Activated CD8-positive, alpha-beta memory T cell treated with anti-CD3 and anti-CD28 coated beads, Interleukin-2, amount 50 U/mL, for 1 hour (primary cell): ENCODE results near the gene ENAH.

Experiments used
- DNase-seq: peaks from one replicate; pipeline ENCODE4 v3.0.0-alpha.2; 2020; ENCODE audit errors: extremely low read depth

The ENAH gene

GRCh38 chr1:225453797-225454648 lies 198.9 kb downstream of the ENAH start:
- no peak for DNase-seq

DNA sequence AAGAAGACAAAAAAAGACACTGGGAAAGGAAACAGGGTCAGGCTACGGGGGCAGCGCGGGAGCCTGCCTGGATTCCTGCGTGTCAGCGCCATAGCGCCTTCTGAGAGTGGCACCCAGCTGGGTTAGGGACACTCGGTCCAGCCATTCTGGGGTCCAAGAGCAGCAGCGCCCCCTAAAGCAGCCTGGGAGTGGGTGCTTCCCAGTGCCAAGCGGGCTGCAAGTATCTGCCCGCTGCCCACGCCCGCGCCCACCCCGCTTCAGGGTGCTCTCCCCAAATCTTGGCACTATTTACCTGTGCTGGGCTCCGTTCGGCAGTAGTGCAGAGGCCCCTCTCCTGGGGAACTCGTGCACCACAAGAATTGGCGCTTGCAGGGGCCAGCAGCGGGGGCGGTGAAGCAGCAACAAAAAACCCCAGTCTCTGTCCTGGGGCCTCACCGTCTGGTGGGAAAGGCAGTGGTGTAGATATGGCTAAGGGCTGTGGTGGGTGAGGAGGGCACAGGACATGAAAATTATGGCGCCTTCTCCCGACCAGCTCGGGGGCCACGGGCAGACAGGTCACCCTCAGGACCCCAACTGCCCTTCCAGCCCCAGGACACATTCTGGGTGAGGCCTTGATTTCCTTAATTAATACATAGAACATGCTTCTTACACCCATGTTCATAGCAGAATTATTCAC lies 200.9 kb downstream of the ENAH start:
- DNase-seq = no peak

DNA sequence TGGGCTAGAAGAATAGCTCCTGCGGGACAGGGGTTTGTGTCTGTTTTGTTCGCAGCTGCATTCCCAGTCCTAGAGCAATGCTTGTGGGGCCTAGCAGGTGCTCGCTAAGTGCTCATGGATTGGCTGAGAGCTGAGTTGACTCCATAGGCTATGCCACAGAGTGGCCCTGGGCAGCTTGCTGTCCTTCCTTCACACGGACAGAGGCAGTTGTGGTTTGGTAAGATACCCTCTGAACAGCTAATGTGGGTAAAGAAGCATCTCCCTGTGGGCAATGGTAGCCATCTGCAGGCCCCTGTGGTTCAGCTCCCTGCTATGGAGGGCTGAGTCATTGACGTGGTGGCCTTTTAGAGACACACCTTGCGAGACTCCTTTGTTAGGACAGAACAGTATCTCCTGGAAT lies 201.6 kb downstream of the ENAH start:
- DNase-seq = no peak

DNA sequence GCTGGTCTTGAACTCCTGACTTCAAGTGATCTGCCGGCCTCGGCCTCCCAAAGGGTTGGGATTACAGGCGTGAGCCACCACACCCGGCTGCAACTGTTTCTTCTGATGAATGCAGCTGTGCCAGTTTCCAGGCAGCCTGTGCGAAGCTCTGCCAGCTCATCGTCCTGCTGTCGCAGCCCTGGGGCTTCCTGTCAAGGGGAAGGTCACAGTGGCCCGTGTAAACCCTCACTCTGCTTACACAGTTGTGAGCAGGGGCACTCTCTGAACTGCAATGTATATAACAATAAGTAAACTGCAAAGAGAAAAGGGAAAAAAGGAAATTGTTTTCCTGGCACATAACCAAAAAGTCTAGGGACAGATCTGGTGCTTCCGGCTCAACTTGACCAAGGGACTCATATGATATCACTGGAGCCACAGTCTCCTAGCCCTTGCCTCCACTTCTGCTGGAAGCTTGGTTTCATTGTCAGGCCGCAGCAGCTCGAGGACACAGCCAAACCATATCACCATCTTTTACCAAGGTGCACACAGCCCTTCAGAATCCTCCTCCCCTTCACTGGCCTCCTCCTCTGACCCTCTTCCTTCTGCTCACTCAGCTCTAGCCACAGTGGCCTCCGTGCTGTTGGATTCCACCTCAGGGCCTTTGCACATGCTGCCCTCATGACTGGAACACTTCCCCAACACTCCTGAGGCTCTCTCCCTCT lies 202.3 kb downstream of the ENAH start:
- no peak for DNase-seq

DNA sequence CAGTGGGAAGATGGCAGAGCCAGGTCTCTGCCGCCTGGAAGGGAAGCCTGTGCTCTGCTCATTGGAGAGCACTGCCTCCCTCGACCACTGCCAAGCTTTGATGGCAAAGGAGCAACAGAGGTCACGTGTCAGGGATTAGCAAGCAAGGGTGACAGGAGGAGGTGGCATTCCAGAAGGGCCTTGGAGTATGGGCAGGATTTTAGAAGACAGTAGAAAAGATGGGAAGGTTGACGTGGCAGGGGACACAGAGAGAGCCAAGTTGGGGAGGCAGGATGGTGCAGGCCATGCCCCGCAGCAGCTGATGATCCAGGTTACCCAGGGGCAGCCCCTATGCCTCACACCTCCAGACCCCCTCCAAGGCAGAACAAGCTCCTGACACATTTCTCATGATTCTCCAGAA lies 203.1 kb downstream of the ENAH start:
- DNase-seq = no peak

DNA sequence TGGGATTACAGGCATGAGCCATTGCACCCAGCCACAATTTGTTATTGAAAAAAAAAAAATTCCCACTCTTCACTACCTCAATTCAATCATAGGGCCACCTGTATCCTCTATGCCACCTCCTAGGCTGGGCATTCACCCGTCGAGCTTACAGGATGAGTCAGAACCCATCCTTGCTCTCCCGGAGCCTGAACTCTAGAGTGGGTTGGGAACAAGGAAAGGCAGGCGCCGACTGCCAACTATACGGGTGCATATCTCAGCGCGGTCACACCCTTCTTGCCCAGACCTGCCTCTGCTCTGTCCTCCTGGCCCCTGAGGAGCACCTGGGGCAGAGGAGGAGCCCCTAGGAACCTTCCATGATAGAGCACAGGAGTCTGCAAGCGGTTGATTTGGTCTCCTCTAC lies 203.7 kb downstream of the ENAH start:
- DNase-seq = no peak

DNA sequence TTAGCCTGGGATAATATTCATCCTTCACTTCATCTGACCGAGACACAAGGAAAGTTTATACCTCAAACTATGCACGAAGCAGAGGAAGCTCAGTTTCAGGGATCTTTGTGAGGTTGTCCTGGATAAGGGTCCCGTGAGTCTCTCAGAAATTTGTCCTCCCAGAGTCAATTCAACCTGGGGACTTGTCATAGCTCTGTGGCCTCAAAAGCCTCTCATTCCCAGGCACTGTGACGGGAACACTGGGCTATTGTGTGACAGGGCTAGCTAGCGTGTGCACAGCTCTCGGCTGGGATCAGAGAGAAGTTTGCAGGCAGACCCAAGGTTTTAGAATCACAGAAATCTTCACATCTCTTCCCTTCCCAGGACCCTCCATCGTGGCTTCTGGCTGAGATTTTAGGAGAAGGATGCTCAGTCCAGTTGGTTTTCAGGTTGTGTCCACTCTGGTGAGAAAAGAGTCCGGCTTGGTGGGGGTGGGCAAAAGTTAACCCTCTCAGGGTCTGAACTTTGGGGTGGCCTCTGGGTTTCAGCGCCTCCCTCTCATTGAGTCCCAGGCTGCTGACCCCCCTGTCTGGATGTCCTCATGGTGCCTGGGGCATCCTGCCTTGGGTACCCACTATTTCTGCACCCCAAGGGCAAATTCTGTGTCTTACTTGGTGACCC lies 204.6 kb downstream of the ENAH start:
- DNase-seq = no peak

DNA sequence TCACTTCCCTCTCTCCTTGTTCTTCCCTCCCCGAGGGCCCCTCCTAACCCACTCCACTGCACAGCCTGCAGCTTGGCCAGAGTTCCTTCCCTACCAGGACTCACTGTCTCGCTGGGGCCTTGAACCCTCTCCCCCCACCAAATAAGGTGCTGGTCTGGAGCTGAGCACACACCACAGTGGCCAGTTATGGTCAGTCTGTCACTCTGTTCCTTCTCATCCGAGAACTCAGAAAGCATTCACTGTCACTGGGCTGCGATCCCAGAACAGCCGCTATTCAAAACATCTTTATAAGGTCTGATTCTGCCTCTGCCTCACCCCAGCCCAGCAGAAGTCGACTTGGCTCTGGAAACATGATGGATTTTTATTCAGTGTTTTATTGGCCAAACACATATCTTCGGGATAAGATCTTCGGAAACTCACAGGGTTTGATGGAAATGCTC lies 205.3 kb downstream of the ENAH start:
- no peak for DNase-seq

GRCh38 chr1:225446981-225447615 lies 205.8 kb downstream of the ENAH start:
- no peak for DNase-seq

DNA sequence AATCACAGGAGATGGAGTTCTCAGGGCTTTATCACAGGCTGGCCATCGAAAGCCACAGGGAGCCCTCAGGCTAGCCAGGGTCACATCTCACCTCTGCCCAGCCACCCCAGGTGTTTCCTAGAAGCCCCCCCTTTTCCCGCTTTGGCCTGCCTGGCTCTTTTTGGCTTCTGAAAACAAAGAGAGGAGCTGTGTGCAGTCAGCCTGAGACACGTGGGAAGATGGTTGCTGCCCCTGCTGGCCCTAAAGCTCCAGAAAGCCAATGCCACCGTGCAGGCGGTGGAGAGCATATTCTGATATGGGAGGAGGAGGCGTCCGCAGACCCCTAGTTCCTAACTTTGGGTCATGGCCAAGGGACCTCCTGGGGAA lies 206.3 kb downstream of the ENAH start:
- DNase-seq = no peak

DNA sequence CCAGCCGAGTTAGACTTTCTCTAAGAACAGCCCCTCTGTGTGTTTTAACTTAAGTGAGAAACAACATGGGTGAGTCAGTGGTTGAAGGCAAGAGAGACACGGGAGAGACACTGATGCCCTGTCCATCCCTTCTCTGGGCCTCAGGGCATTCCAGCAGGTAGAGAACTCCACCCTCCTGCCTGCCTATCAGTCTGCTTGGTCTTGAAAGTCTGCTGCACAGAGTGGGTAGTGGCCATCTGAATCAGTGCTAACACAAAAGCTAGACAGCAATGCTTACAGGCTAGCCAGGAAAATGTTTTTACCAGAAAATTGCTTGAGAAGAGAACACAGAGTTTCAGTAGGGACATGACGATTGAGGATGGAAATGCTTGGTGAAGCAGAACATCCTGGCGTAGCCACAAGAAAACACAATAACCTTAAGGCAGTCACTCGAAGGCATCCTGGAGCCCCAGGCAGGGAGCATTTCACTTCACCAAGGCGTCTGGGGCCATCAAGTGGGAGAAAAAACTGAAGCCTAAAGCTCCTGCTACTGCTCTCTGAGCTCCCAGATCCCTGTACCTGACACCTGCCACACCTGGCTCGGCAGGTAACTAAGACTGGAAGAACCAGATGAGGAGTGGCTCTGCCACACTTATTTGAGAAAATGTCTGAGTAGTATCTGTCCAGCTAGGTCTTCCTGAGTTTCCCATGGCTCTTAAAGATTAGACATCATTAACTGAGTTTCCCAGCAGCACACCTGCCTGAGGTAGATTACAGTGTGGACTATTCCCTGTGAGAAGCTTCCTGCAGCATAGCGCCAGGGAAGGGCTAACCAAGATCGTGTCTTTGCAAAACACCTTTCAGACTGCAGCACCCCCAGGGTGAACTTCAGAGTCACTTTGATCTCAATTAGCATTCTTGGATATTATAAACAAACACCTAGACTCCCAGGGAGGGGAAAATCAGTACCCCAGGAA lies 207.0 kb downstream of the ENAH start:
- DNase-seq = no peak

- DNase-seq = no peak
These were observed 210.8 kb downstream of the ENAH start for GRCh38 chr1:225442123-225442505.

- DNase-seq = no peak
These were observed 211.4 kb downstream of the ENAH start for GRCh38 chr1:225441314-225442122.

DNA sequence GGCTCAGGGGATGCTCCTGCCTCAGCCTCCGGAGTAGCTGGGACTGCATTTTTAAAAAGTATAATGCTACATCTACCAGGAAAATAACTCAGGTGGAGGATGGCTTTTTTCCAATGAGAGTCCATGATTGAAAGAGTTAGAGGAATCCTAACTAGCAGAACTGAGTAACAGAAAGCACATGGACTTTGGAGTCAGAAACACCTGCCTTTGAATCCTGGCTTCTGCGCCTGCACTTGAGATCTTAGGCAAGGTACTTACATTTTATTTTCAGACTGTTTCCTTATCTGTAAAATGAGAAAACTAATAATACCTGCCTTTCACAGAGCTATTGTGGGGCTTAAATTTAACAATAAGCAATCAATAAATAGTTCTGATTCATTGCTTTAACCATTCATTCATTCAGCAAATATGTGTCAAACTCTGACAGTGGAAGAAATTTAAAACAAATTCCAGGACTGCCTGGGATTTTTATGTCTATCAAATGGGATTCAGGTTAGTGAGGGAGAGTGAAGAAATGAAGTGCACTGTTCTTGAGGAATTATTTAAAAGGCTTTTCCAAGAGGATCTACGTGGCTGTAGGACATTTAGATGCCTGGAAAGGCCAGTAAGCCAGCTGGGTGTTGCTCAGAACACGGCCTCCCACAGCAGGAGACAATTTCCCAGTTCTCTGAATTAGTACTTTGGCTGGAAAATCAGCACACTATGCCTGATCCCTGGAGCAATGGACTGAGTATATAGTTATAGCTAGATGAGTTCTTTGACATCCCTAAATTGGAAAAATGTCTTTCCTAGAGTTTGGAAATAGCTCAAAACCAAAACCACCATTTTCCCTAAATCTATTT lies 212.3 kb downstream of the ENAH start:
- DNase-seq = no peak

DNA sequence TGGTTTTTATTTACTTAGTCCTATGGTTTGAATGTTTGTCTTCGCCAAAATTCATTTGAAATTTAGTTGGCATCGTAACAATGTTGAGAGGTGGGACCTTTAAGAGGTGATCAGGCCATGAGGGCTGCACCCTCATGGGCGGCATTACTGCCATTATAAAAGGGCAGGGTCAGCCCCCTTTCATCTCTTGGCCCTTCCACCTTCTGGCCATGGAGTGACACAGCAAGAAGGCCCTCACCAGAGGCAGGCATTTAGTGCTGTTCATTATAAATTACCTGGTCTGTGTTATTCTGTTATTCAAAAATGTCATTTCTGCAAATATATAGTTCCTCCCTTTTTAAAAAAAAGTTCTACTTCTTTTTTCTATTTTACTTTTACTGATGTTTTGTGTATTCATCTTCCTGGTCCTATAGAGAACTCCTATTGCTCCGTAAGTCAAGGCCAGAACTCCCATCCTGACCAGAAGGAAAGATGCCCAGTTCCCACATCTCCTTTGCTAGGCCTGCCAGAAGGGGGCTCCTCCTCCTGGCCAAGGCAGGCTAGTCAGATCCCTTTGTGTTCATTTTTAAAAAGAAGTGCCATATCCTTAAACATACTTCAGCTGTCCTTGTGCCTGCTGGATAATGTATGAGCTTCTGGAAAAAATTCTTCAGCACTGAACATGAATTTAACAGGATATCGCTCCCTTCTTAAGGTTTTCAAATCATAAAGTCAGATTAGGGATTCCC lies 215.0 kb downstream of the ENAH start:
- DNase-seq = no peak
